K562 (cell line): ENCODE results near the gene OBSCN. TPM values are rescaled to one million over a fixed set of nuclear protein-coding genes. Genes with fewer than 3 reads are reported as not detected.

Source experiments
- ARID3B ChIP-seq: fragments of 250-450 bp; sonication (Bioruptor Pico); IDR thresholded peaks from 2 replicates; pipeline ENCODE4 v1.4.0; 2020; ENCODE audit warnings: borderline replicate concordance
- E2F8 ChIP-seq: fragments of 450-650 bp; IDR thresholded peaks from 2 replicates; pipeline ENCODE4 v1.7.1; 2018; ENCODE audit warnings: mild to moderate bottlenecking, low read depth; ENCODE audit not compliant: partially characterized antibody
- LCOR ChIP-seq: sonication (generic); formaldehyde crosslinking; IDR thresholded peaks from 2 replicates; pipeline ENCODE4 v1.8.0; 2022; ENCODE audit warnings: mild to moderate bottlenecking, missing genetic modification reagents
- NR2F6 ChIP-seq: fragments of 450-650 bp; formaldehyde crosslinking; IDR thresholded peaks from 2 replicates; pipeline ENCODE4 v1.4.0; 2020; ENCODE audit warnings: mild to moderate bottlenecking
- RREB1 ChIP-seq: fragments of 250-450 bp; sonication (Bioruptor Pico); IDR thresholded peaks from 2 replicates; pipeline ENCODE4 v1.4.0; 2020
- SNIP1 ChIP-seq: fragments of 450-650 bp; IDR thresholded peaks from 2 replicates; pipeline ENCODE4 v1.7.1; 2017; ENCODE audit warnings: low read depth, mild to moderate bottlenecking
- ZBTB9 ChIP-seq: fragments of 450-650 bp; formaldehyde crosslinking; IDR thresholded peaks from 2 replicates; pipeline ENCODE4 v1.4.0; 2020; ENCODE audit warnings: mild to moderate bottlenecking, moderate library complexity
- ZNF408 ChIP-seq: fragments of 250-450 bp; sonication (Bioruptor Pico); IDR thresholded peaks from 2 replicates; pipeline ENCODE4 v1.4.0; 2020; ENCODE audit warnings: low read depth, mild to moderate bottlenecking, moderate library complexity
- ZNF511 ChIP-seq: sonication (generic); formaldehyde crosslinking; IDR thresholded peaks from 2 replicates; pipeline ENCODE4 v1.8.0; 2022; ENCODE audit warnings: mild to moderate bottlenecking, missing genetic modification reagents
- ZNF639 ChIP-seq, 2 experiments: fragments of 200-800 bp in 1 of 2; sonication (Bioruptor generic) in 1 of 2; sonication (generic) in 1 of 2; formaldehyde crosslinking in 1 of 2; IDR thresholded peaks in 1 of 2; conservative IDR thresholded peaks in 1 of 2; 2 replicates each; pipeline versions ENCODE4 v1.5.0 to v1.6.1; 2016 to 2020; ENCODE audit warnings: missing compliant biosample characterization in 1 of 2, missing genetic modification characterization in 1 of 2, missing genetic modification reagents in 1 of 2
- polyA plus RNA-seq, 8 experiments: library from polyadenylated mRNA; depleted of rRNA in 4 of 8; stranded (reverse) in 5 of 8; unstranded in 3 of 8; fragments of >200 nt; fragmentation: Nextera tagmentation in 2 of 8; fragmentation: Illumina TruSeq in 1 of 8; extraction: Ambion mirVana in 2 of 8; extraction: Trizol in 1 of 8; gene quantifications; 2 replicates each; pipeline versions ENCODE4 v1.2.1 to v1.2.3, GENCODE V29; 2011 to 2014; ENCODE audit warnings: inconsistent platforms in 1 of 8, missing spikeins in 1 of 8
- total RNA-seq, 7 experiments: library from RNA; depleted of rRNA in 6 of 7; stranded (reverse); fragments of >200 nt in 6 of 7; fragmentation: Illumina TruSeq in 2 of 7; extraction: Trizol in 2 of 7; gene quantifications; 2 replicates each; pipeline versions ENCODE4 v1.2.1 to v1.2.3, GENCODE V29; 2011 to 2021; ENCODE audit warnings: low replicate concordance in 1 of 7

OBSCN gene
- total and polyA plus RNA-seq, 9 of the 15 experiments (the other 6 are each of a cell fraction or from before 2014, with no cell fraction given), result 0.18 to 19.7 (median 3.6) TPM

GRCh38 chr1:228367798-228368791 is 160.3 kb downstream of the OBSCN start (continued):
- TF ChIP-seq LCOR (CRISPR knock-in tag), result peak; percentile 47; the same call in 1 of the 2 replicates
- TF ChIP-seq RREB1 (CRISPR knock-in tag), result peak; percentile 66; the same call in 1 of the 2 replicates
- peak; percentile 76; the same call in 1 of the 2 replicates for TF ChIP-seq NR2F6 (CRISPR knock-in tag)
- no peak for TF ChIP-seq ZNF408 (CRISPR knock-in tag)
- no peak for TF ChIP-seq E2F8
- no peak for TF ChIP-seq ZNF639 (CRISPR knock-in tag; conservative IDR thresholded peaks at IDR 0.05 in 1 of 2, IDR thresholded peaks at IDR 0.05 in 1 of 2)
- TF ChIP-seq ZNF511 (CRISPR knock-in tag), result no peak; the same call in 1 of the 2 replicates
- TF ChIP-seq ARID3B (CRISPR knock-in tag), result no peak
- no peak for TF ChIP-seq SNIP1
- 0 out of 2 replicates have a peak, but pooled peaks have one; percentile 12 for TF ChIP-seq ZBTB9 (CRISPR knock-in tag)
